HepG2 (cell line): ENCODE measurements around the gene EVA1C. TPM values are rescaled to one million over a fixed set of nuclear protein-coding genes. Genes with fewer than 3 reads are reported as not detected.

Experiments
- ATAC-seq: fragments of 200-7000 bp; cut with Tn5 transposase; 3 replicates; pipeline ENCODE4 v1.9.1; 2020; ENCODE audit warnings: mild to moderate bottlenecking, moderate library complexity
- BruUV-seq: library from RNA; stranded (reverse); fragments of 400-500 nt; replicated peaks from 2 replicates; lab custom pipeline; 2021; lab: Mats Ljungman, UMichigan
- CTCF ChIA-PET: fragments of 300-600 bp; formaldehyde crosslinking; extraction: SDS; loops from one replicate; lab custom pipeline; 2021; ENCODE audit warnings: low total read pairs, inconsistent platforms, low intra/inter-chr PET ratio; lab: Yijun Ruan, JAX
- POLR2A ChIA-PET: fragments of 350-600 bp; sonication (Branson Sonifier 250); formaldehyde crosslinking; loops from one replicate; lab custom pipeline; 2020; ENCODE audit warnings: antibody characterized with exemption, inconsistent platforms; lab: Yijun Ruan, JAX
- DNase-seq: peaks from one replicate; pipeline ENCODE4 v3.0.0-alpha.2; 2015; ENCODE audit warnings: low spot score
- FAIRE-seq: peaks from 3 replicates; lab custom pipeline; 2011; peaks lifted over from hg19 to GRCh38; lab: Jason Lieb, UNC
- H2AFZ ChIP-seq: one replicate; pipeline ENCODE4 v1.6.1; 2011; ENCODE audit warnings: low read length, inconsistent platforms
- H3K27ac ChIP-seq: fragments of 300-600 bp; 3 replicates; pipeline ENCODE4 v1.8.0; 2011; ENCODE audit warnings: mixed run types, mild to moderate bottlenecking, mixed read lengths, low read length, inconsistent platforms; ENCODE audit not compliant: insufficient read depth; ENCODE audit errors: extremely low read length
- H3K27me3 ChIP-seq, 2 experiments: fragments of 200-600 bp in 1 of 2; 2 replicates in 1 of 2; 3 replicates in 1 of 2; pipeline versions ENCODE4 v1.6.0 to v1.8.0; 2011; ENCODE audit warnings: low read length in 2 of 2, mild to moderate bottlenecking in 2 of 2, moderate library complexity in 2 of 2, inconsistent platforms in 1 of 2; ENCODE audit not compliant: insufficient read depth in 2 of 2, control insufficient read depth in 1 of 2
- H3K36me3 ChIP-seq, 2 experiments: fragments of 200-600 bp in 1 of 2; replicated peaks in 1 of 2; 2 replicates in 1 of 2; 3 replicates in 1 of 2; pipeline versions ENCODE4 v1.5.1 to v1.8.0; 2011; ENCODE audit warnings: low read length in 2 of 2, inconsistent platforms in 1 of 2; ENCODE audit not compliant: insufficient read depth in 2 of 2, control insufficient read depth in 1 of 2
- H3K4me1 ChIP-seq: 2 replicates; pipeline ENCODE4 v1.5.1; 2012; ENCODE audit warnings: low read length, inconsistent platforms; ENCODE audit not compliant: insufficient read depth
- H3K4me2 ChIP-seq: 2 replicates; pipeline ENCODE4 v1.6.0; 2011; ENCODE audit warnings: low read depth, low read length, inconsistent platforms
- H3K4me3 ChIP-seq, 3 experiments: fragments of 200-600 bp in 1 of 3; sonication (generic), shearing (Covaris generic) in 1 of 3; replicated peaks in 1 of 3; 2 replicates each; pipeline ENCODE4 v1.5.1; 2011 to 2016; ENCODE audit warnings: low read length in 3 of 3, inconsistent platforms in 2 of 3, low read depth in 2 of 3, mild to moderate bottlenecking in 2 of 3, control low read depth in 1 of 3, mixed read lengths in 1 of 3; ENCODE audit not compliant: insufficient read depth in 1 of 3
- H3K79me2 ChIP-seq: one replicate; pipeline ENCODE4 v1.6.1; 2011; ENCODE audit warnings: low read length, inconsistent platforms; ENCODE audit not compliant: insufficient read depth
- H3K9ac ChIP-seq: 2 replicates; pipeline ENCODE4 v1.6.0; 2011; ENCODE audit warnings: mild to moderate bottlenecking, low read depth, low read length, inconsistent platforms; ENCODE audit not compliant: insufficient read depth
- H3K9me3 ChIP-seq: 2 replicates; pipeline ENCODE4 v1.5.1; 2012; ENCODE audit warnings: mild to moderate bottlenecking, low read length
- H4K20me1 ChIP-seq: 2 replicates; pipeline ENCODE4 v1.6.0; 2011; ENCODE audit warnings: inconsistent platforms, mild to moderate bottlenecking, low read length, moderate library complexity; ENCODE audit not compliant: insufficient read depth
- ASH2L ChIP-seq: fragments of 300-600, 200-600 bp; sonication (generic); IDR thresholded peaks from 2 replicates; pipeline ENCODE4 v1.7.0; 2017; ENCODE audit warnings: low read depth, mild to moderate bottlenecking, moderate library complexity, mixed read lengths, low read length; ENCODE audit not compliant: insufficient read length
- E2F2 ChIP-seq: sonication (generic); formaldehyde crosslinking; IDR thresholded peaks from 2 replicates; pipeline ENCODE4 v1.4.0; 2020; ENCODE audit warnings: missing genetic modification reagents, borderline replicate concordance
- FOXK2 ChIP-seq: fragments of 450-650 bp; IDR thresholded peaks from 2 replicates; pipeline ENCODE4 v1.6.1; 2016
- ISX ChIP-seq: sonication (generic); formaldehyde crosslinking; conservative IDR thresholded peaks from 2 replicates; pipeline ENCODE4 v1.5.0; 2020; ENCODE audit warnings: missing genetic modification reagents
- PCBP1 ChIP-seq: fragments of 200-400 bp; formaldehyde crosslinking; IDR thresholded peaks from 2 replicates; pipeline ENCODE4 v1.6.1; 2017; ENCODE audit warnings: mild to moderate bottlenecking, low read depth, low read length, borderline replicate concordance
- ZBTB1 ChIP-seq: sonication (generic); formaldehyde crosslinking; IDR thresholded peaks from 2 replicates; pipeline ENCODE4 v1.4.0; 2020; ENCODE audit warnings: missing genetic modification reagents, borderline replicate concordance
- ZNF235 ChIP-seq: sonication (generic); formaldehyde crosslinking; IDR thresholded peaks from 2 replicates; pipeline ENCODE4 v1.8.1; 2023; ENCODE audit warnings: mild to moderate bottlenecking, missing genetic modification reagents, borderline replicate concordance
- ZNF782 ChIP-seq: sonication (generic); formaldehyde crosslinking; IDR thresholded peaks from 2 replicates; pipeline ENCODE4 v1.4.0; 2020; ENCODE audit warnings: missing genetic modification reagents, mild to moderate bottlenecking, borderline replicate concordance
- WGBS: methylation state at CpG from one replicate; pipeline ENCODE4 v1.1.6; 2017; ENCODE audit warnings: low lambda C conversion rate; 5-methylcytosine and 5-hydroxymethylcytosine counted together
- in situ Hi-C: cut with HindIII; loops from 2 replicates; pipeline ENCODE4 v1.10.0; 2017; ENCODE audit warnings: low pct_unique_long_range_greater_than_20kb; ENCODE audit not compliant: extremely low pct_ligation_motif_present
- intact Hi-C: fragments of 100-400 bp; cut with micrococcal nuclease; formaldehyde crosslinking; loops from one replicate; pipeline ENCODE4 v1.10.0; 2022; ENCODE audit not compliant: unreplicated experiment
- polyA plus RNA-seq, 8 experiments: library from polyadenylated mRNA; depleted of rRNA in 3 of 8; stranded (reverse) in 7 of 8; unstranded in 1 of 8; fragments of >200 nt; fragmentation: Illumina TruSeq in 4 of 8; extraction: Trizol in 4 of 8; gene quantifications; 2 replicates each; pipeline versions ENCODE4 v1.2.1 to v1.2.3, GENCODE V29; 2011 to 2016; ENCODE audit warnings: low read depth in 4 of 8, missing spikeins in 1 of 8, mixed read lengths in 1 of 8; ENCODE audit not compliant: insufficient read depth in 1 of 8
- total RNA-seq, 5 experiments: library from RNA; depleted of rRNA; stranded (reverse); fragments of >200 nt; fragmentation: Illumina TruSeq; extraction: Trizol; gene quantifications; 2 replicates each; pipeline ENCODE4 v1.2.3, GENCODE V29; 2016; ENCODE audit warnings: low read depth in 1 of 5
- TF ChIP-seq, protein P1 (sequence below), 2 experiments: fragments of 450-650 bp in 1 of 2; sonication (generic) in 1 of 2; formaldehyde crosslinking; IDR thresholded peaks; 2 replicates each; pipeline versions ENCODE4 v1.5.0 to v1.8.0; 2020 to 2022; ENCODE audit warnings: mild to moderate bottlenecking in 1 of 2, missing genetic modification reagents in 1 of 2
- TF ChIP-seq, protein P2 (sequence below): sonication (generic); formaldehyde crosslinking; IDR thresholded peaks from 2 replicates; pipeline ENCODE4 v1.8.0; 2022; ENCODE audit warnings: mild to moderate bottlenecking, missing genetic modification reagents

EVA1C gene
- total and polyA plus RNA-seq, 2 of the 13 experiments (the other 11 are each of a cell fraction or from before 2014, with no cell fraction given): 0.29 to 0.34 TPM

DNA sequence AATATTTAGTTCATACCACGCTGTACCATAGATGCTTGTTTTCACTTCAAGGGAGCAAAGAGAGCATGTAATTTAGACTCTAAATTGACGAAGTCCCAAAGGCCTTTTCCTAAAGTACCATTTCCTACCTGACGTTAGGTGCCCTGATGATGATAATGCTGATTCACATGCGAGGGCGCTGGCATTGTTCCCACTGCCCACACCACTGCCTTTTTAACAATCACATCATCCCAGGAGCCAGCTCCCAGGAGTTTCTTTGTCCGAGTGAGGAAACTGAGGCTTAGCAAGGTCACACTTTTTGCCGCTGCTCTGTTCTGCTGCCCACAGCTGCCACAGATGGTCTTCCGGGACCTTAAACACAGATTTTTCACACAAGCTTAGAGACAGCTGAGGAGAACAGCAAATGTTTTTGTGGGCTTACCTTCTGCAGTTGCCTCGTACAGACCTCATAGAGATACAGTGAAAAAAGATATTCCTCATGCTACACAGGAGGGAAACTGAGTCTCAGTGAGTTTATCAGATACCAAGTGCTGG lies 69.4 kb downstream of the EVA1C start:
- DNase-seq: no peak
- no peak for TF ChIP-seq ISX
- TF ChIP-seq ZBTB1 (CRISPR knock-in tag): no peak
- TF ChIP-seq, protein P1, sequence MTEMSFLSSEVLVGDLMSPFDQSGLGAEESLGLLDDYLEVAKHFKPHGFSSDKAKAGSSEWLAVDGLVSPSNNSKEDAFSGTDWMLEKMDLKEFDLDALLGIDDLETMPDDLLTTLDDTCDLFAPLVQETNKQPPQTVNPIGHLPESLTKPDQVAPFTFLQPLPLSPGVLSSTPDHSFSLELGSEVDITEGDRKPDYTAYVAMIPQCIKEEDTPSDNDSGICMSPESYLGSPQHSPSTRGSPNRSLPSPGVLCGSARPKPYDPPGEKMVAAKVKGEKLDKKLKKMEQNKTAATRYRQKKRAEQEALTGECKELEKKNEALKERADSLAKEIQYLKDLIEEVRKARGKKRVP (CRISPR knock-in tag; IDR thresholded peaks at IDR 0.05): no peak
- TF ChIP-seq ZNF235 (CRISPR knock-in tag): no peak
- TF ChIP-seq PCBP1: no peak
- TF ChIP-seq ASH2L: no peak
- no peak for TF ChIP-seq FOXK2
- TF ChIP-seq E2F2 (CRISPR knock-in tag): no peak
- TF ChIP-seq, protein P2, sequence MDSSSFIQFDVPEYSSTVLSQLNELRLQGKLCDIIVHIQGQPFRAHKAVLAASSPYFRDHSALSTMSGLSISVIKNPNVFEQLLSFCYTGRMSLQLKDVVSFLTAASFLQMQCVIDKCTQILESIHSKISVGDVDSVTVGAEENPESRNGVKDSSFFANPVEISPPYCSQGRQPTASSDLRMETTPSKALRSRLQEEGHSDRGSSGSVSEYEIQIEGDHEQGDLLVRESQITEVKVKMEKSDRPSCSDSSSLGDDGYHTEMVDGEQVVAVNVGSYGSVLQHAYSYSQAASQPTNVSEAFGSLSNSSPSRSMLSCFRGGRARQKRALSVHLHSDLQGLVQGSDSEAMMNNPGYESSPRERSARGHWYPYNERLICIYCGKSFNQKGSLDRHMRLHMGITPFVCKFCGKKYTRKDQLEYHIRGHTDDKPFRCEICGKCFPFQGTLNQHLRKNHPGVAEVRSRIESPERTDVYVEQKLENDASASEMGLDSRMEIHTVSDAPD (CRISPR knock-in tag): no peak
- TF ChIP-seq ZNF782 (CRISPR knock-in tag): no peak
- Histone ChIP-seq H3K36me3 (no peaks in the 10 kb centered on the region), H2AFZ (no peak overlapping the region), H3K4me1 (no peaks in the 10 kb centered on the region), H3K4me3 (no peak overlapping the region), H3K79me2 (no peaks in the 10 kb centered on the region), H3K4me2 (no peak overlapping the region), H3K9ac (no peak overlapping the region), H4K20me1 (no peaks in the 10 kb centered on the region), H3K9me3 (no peaks in the 10 kb centered on the region), H3K27ac (no peak overlapping the region), H3K27me3 (no peaks in the 10 kb centered on the region)
- 92% methylated on average over 9 of the region's 9 CpGs for WGBS
- in situ Hi-C loops: no loop called here
- ChIA-PET CTCF (no interaction called here), POLR2A (no interaction called here)
- intact Hi-C loops: no loop called here
- ATAC-seq: no peak
- no peak for FAIRE-seq
- BruUV-seq: no TSS peak
